Central memory CD4-positive, alpha-beta T cell (primary cell): Measurements from ENCODE around the gene DNASE1L3.

Experiments
- DNase-seq: peaks from one replicate; pipeline ENCODE4 v3.0.0; 2022

The DNASE1L3 gene

GRCh38 chr3:58157700-58158099 lies 53.1 kb downstream of the DNASE1L3 start:
- no peak for DNase-seq

DNA sequence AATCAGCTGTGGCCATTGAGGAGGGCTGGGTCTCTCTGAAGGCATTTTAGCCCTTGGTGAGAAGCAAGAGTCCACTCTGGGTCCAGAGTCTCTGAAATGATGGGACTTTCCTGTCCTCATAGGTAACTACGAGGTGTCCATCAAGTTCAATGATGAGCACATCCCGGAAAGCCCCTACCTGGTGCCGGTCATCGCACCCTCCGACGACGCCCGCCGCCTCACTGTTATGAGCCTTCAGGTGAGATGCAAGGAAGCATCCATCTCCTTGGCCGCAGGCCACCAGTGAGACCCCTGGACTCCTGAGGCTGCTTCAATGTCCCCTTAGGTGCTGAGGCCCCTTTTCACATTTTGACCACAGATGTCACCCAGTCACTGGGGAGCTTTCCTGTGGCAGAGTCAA lies 54.9 kb downstream of the DNASE1L3 start:
- DNase-seq: no peak

- DNase-seq: no peak
Observed at GRCh38 chr3:58154626-58155449, 55.9 kb downstream of the DNASE1L3 start.

DNA sequence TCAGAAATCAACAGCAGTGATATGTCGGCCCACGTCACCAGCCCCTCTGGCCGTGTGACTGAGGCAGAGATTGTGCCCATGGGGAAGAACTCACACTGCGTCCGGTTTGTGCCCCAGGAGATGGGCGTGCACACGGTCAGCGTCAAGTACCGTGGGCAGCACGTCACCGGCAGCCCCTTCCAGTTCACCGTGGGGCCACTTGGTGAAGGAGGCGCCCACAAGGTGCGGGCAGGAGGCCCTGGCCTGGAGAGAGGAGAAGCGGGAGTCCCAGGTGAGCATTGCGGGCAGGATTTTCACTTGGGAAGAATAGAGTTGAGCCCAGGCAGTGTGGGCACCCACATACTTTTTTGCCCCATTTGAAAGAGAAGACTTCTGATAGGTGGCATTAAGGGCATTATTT lies 57.4 kb downstream of the DNASE1L3 start:
- no peak for DNase-seq

GRCh38 chr3:58152225-58153015 lies 58.4 kb downstream of the DNASE1L3 start:
- DNase-seq: no peak

- no peak for DNase-seq
Observed at GRCh38 chr3:58151637-58152036, 59.1 kb downstream of the DNASE1L3 start.

DNA sequence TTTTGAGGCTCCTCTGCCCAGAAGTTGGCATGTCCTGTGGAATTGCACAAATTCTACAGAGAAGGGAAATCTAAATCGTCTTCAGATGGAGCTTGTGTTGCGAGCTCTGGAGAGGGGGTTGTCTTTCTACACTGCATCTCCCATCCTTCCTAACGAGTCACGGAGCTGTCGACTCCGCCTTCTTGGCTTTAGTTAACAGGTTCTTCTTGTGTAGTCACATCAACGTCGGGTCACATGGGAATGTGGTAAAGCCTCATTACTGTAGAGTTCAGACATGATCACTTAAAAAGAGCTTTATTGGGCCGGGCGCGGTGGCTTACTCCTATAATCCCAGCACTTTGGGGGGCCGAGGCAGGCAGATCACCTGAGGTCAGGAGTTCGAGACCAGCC lies 60.0 kb downstream of the DNASE1L3 start:
- no peak for DNase-seq

- no peak for DNase-seq
Observed at GRCh38 chr3:58150130-58150809, 60.5 kb downstream of the DNASE1L3 start.

- no peak for DNase-seq
Observed at GRCh38 chr3:58148049-58148448, 62.7 kb downstream of the DNASE1L3 start.

GRCh38 chr3:58144478-58145325 lies 66.1 kb downstream of the DNASE1L3 start:
- no peak for DNase-seq

- no peak for DNase-seq
Observed at GRCh38 chr3:58143417-58144055, 67.2 kb downstream of the DNASE1L3 start.
